GM23248 (cell line): ENCODE measurements around the gene DOK3.

ENCODE experiments used
- EZH2 ChIP-seq: fragments of 200-600 bp; sonication (generic); IDR thresholded peaks from 2 replicates; pipeline ENCODE4 v1.6.1; 2018; ENCODE audit warnings: antibody characterized with exemption, mild to moderate bottlenecking; ENCODE audit not compliant: insufficient read depth, poor library complexity, severe bottlenecking
- EZH2phosphoT487 ChIP-seq: fragments of 200-600 bp; sonication (generic); IDR thresholded peaks from 2 replicates; pipeline ENCODE4 v1.6.1; 2018; ENCODE audit warnings: antibody characterized with exemption, moderate library complexity, mild to moderate bottlenecking, low read depth; ENCODE audit not compliant: insufficient read depth

DNA sequence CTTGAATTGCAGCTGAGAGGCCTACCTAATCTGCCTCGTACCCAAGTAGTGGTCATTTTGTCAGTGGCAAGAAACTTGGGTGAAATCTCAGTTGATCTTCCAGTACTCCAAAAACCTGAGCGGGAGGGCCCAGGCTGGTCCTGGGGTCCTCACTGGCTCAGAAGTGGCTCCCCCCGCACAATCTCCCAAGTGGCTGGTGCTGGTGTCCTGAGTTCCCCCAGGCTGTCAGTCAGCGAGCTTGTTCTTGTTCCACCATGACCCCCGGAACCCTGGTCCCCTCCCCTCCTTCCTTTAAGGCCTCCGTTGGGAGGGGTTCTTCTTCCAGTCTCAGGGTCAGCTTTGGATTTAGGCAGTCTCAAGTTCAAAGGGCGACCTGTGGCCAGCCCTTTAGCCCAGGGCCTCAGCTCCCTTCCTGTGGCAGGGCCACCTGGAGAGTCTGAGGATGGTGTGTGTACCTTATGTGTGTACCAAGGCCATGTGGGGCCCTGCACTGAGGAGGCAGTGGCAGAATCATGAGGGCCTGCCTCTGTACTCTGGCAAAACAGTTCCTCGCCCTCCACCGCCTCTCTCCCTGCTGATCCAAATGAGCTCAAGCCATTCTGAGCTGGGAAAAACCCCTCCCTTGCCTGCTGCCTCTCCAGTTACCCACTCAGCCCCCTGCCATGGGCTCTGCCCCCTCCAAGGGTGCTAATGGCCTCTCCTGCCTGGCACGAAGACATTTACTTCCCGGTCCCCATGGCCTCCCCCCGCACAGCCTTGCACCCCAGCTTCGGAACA, 31.7 kb downstream of the DOK3 start:
- TF ChIP-seq EZH2phosphoT487: no peak
- TF ChIP-seq EZH2: no peak
